Measurements from ENCODE around the gene LCP2. TPM values are rescaled to one million over a fixed set of nuclear protein-coding genes. Genes with fewer than 3 reads are reported as not detected.

Gene LCP2
- total and polyA plus RNA-seq, 2 of the 4 experiments (the other 2 are of a cell fraction) = not detected

GRCh38 chr5:170284231-170284630 lies 13.3 kb downstream of the LCP2 start:
- Histone ChIP-seq H3K14ac (replicated peaks; ENCODE audit: low read depth, low read length) (no peak overlapping the region), H4K20me1 (ENCODE audit: insufficient read depth, low read length) (no peaks in the 10 kb centered on the region), H3K56ac (ENCODE audit: extremely low read depth, insufficient read depth, low read length) (no peak overlapping the region), H3K9ac (ENCODE audit: low read depth, low read length) (no peak overlapping the region), H3K9me3 (ENCODE audit: control insufficient read depth, insufficient read depth, low read length) (no peaks in the 10 kb centered on the region), H3K23ac (ENCODE audit: low read depth, low read length) (no peak overlapping the region), H3K9me1 (ENCODE audit: insufficient read depth, low read length) (no peaks in the 10 kb centered on the region), H4K91ac (ENCODE audit: insufficient read depth, low read depth, low read length) (no peak overlapping the region), H4K8ac (ENCODE audit: low read depth in 2 of 2, low read length in 2 of 2) (no peak overlapping the region), H3K4me1 (ENCODE audit: control insufficient read depth, insufficient read depth, low read length) (no peaks in the 10 kb centered on the region), H2BK120ac (ENCODE audit: low read depth, low read length) (no peak overlapping the region), H3K4ac (ENCODE audit: low read depth, low read length) (no peak overlapping the region), H3K4me3 (ENCODE audit: insufficient read depth, low read depth, low read length) (no peak overlapping the region), H3K27ac (ENCODE audit: insufficient read depth, low read length) (no peak overlapping the region), H3K79me1 (ENCODE audit: low read depth in 1 of 2, low read length in 2 of 2) (no peaks in the 10 kb centered on the region), H2AFZ (replicated peaks; ENCODE audit: low read length, poor library complexity) (no peak overlapping the region), H2BK20ac (ENCODE audit: low read depth, low read length) (no peak overlapping the region), H2AK9ac (replicated peaks; ENCODE audit: low read depth, low read length, poor library complexity) (no peak overlapping the region), H2BK15ac (ENCODE audit: low read depth, low read length) (no peak overlapping the region), H3K36me3 (ENCODE audit: control insufficient read depth, insufficient read depth, low read length) (no peaks in the 10 kb centered on the region), H2BK5ac (ENCODE audit: low read depth, low read length, poor library complexity, severe bottlenecking) (no peak overlapping the region), H3K27me3 (ENCODE audit: control insufficient read depth, insufficient read depth, low read length) (no peaks in the 10 kb centered on the region), H4K5ac (ENCODE audit: low read depth, low read length) (no peak overlapping the region), H3K18ac (ENCODE audit: low read depth, low read length) (no peak overlapping the region), H2AK5ac (ENCODE audit: low read depth, low read length) (no peak overlapping the region), H3K4me2 (ENCODE audit: low read depth, low read length) (no peak overlapping the region)
- POLR2A ChIA-PET (ENCODE audit: unreplicated experiment) = no interaction called here
- no peak for ATAC-seq (ENCODE audit: low read depth)
- CTCF ChIA-PET = no interaction called here
- no peak for DNase-seq
- intact Hi-C loops (cut with micrococcal nuclease) = no loop called here
- no peak for TF ChIP-seq CHD1 (IDR thresholded peaks at IDR 0.05; ENCODE audit: low read depth, low read length)
- in situ Hi-C loops (cut with MboI; ENCODE audit: low sequenced_read_pairs) = no loop called here
- dilution Hi-C loops (cut with HindIII; ENCODE audit: low sequenced_read_pairs, unreplicated experiment) = no loop called here
- WGBS, 2 experiments (ENCODE audit: extremely low coverage in 2 of 2, insufficient read length in 1 of 2) = no CpG with 5 or more reads among the region's 2 CpGs
- no TSS peak for BruUV-seq (replicated peaks)
